T-helper 1 cell treated with Interleukin-12 subunit alpha and Interleukin-12 subunit beta and Interleukin-4 antibody, amounts not matched to agents 30 μg/mL and 1 μg/mL, for 36 hours (primary cell): ENCODE results near the gene CACNA2D4.
"Not testable (repeated sequence)": the region's sequence is repeated elsewhere in the genome, so short reads cannot be mapped to it uniquely, and the experiment has no call there.

ENCODE experiments used
- H3K27ac Mint-ChIP-seq: one replicate; pipeline ENCODE4 v1.8.0; 2021; ENCODE audit warnings: mild to moderate bottlenecking, mixed read lengths
- H3K27me3 Mint-ChIP-seq: one replicate; pipeline ENCODE4 v1.8.0; 2021; ENCODE audit warnings: low read depth, mixed read lengths
- H3K36me3 Mint-ChIP-seq: one replicate; pipeline ENCODE4 v1.8.0; 2021; ENCODE audit warnings: low read depth, mixed read lengths
- H3K4me1 Mint-ChIP-seq: one replicate; pipeline ENCODE4 v1.8.0; 2021; ENCODE audit warnings: low read depth, mixed read lengths
- H3K4me3 Mint-ChIP-seq: one replicate; pipeline ENCODE4 v1.8.0; 2021; ENCODE audit warnings: mild to moderate bottlenecking, moderate library complexity, mixed read lengths
- H3K9me3 Mint-ChIP-seq: one replicate; pipeline ENCODE4 v1.8.0; 2021; ENCODE audit warnings: mixed read lengths

CACNA2D4 gene

GRCh38 chr12:1827826-1828805 lies 90.3 kb downstream of the CACNA2D4 start:
- Mint-ChIP-seq H3K36me3 (no peaks in the 10 kb centered on the region), H3K27ac (no peak overlapping the region), H3K9me3 (no peaks in the 10 kb centered on the region), H3K27me3 (peaks cover 20% of the 10 kb centered on the region), H3K4me1 (no peaks in the 10 kb centered on the region), H3K4me3 (no peak overlapping the region)

- Mint-ChIP-seq H3K4me1 (no peaks in the 10 kb centered on the region), H3K27me3 (peaks cover 17% of the 10 kb centered on the region), H3K9me3 (no peaks in the 10 kb centered on the region), H3K4me3 (no peak overlapping the region), H3K36me3 (no peaks in the 10 kb centered on the region), H3K27ac (no peak overlapping the region)
Measured at GRCh38 chr12:1826867-1827705, 91.4 kb downstream of the CACNA2D4 start.

GRCh38 chr12:1826401-1826800 lies 92.1 kb downstream of the CACNA2D4 start:
- H3K27me3 Mint-ChIP-seq: peaks cover 13% of the 10 kb centered on the region
- H3K9me3 Mint-ChIP-seq: no peaks in the 10 kb centered on the region
- H3K36me3 Mint-ChIP-seq: no peaks in the 10 kb centered on the region
- no peaks in the 10 kb centered on the region for H3K4me1 Mint-ChIP-seq
- no peak overlapping the region for H3K4me3 Mint-ChIP-seq
- H3K27ac Mint-ChIP-seq: no peak overlapping the region

- Mint-ChIP-seq H3K4me3 (no peak overlapping the region), H3K9me3 (no peaks in the 10 kb centered on the region), H3K27me3 (peaks cover 11% of the 10 kb centered on the region), H3K36me3 (no peaks in the 10 kb centered on the region), H3K27ac (no peak overlapping the region), H3K4me1 (no peaks in the 10 kb centered on the region)
Measured at GRCh38 chr12:1825382-1826102, 92.9 kb downstream of the CACNA2D4 start.

- Mint-ChIP-seq H3K9me3 (no peaks in the 10 kb centered on the region), H3K4me3 (no peak overlapping the region), H3K27ac (no peak overlapping the region), H3K36me3 (no peaks in the 10 kb centered on the region), H3K4me1 (no peaks in the 10 kb centered on the region), H3K27me3 (peaks cover 26% of the 10 kb centered on the region)
Measured at GRCh38 chr12:1823237-1823636, 95.2 kb downstream of the CACNA2D4 start.

GRCh38 chr12:1822699-1823098 lies 95.8 kb downstream of the CACNA2D4 start:
- Mint-ChIP-seq H3K4me3 (no peak overlapping the region), H3K9me3 (no peaks in the 10 kb centered on the region), H3K27ac (no peak overlapping the region), H3K36me3 (no peaks in the 10 kb centered on the region), H3K4me1 (no peaks in the 10 kb centered on the region), H3K27me3 (peaks cover 26% of the 10 kb centered on the region)

- Mint-ChIP-seq H3K27ac (no peak overlapping the region), H3K36me3 (no peaks in the 10 kb centered on the region), H3K27me3 (peaks cover 26% of the 10 kb centered on the region), H3K9me3 (no peaks in the 10 kb centered on the region), H3K4me1 (no peaks in the 10 kb centered on the region), H3K4me3 (no peak overlapping the region)
Measured at GRCh38 chr12:1821805-1822204, 96.6 kb downstream of the CACNA2D4 start.

- Mint-ChIP-seq H3K36me3 (no peaks in the 10 kb centered on the region), H3K27ac (no peak overlapping the region)
Measured at GRCh38 chr12:1820896-1821291, 97.6 kb downstream of the CACNA2D4 start.

GRCh38 chr12:1820191-1820895 lies 98.1 kb downstream of the CACNA2D4 start, which contains the start of gene LRTM2:
Gene LRTM2 (plus strand): TSS chr12:1820565. CDS start chr12:1828149, 7,584 bp downstream.
- H3K4me3 Mint-ChIP-seq: no peak within 1 kb of the TSS
- no peak within 1 kb of the TSS for H3K27ac Mint-ChIP-seq
- H3K9me3 Mint-ChIP-seq: no peaks in the 10 kb centered on the region

More at GRCh38 chr12:1820896-1821291, 97.6 kb downstream of the CACNA2D4 start:
- Mint-ChIP-seq H3K4me1 (no peaks in the 10 kb centered on the region), H3K9me3 (no peaks in the 10 kb centered on the region), H3K27me3 (peaks cover 26% of the 10 kb centered on the region), H3K4me3 (no peak overlapping the region)

GRCh38 chr12:1819571-1819970 lies 98.9 kb downstream of the CACNA2D4 start:
- Mint-ChIP-seq H3K27ac (no peak overlapping the region), H3K4me3 (no peak overlapping the region), H3K36me3 (no peaks in the 10 kb centered on the region), H3K9me3 (no peaks in the 10 kb centered on the region), H3K27me3 (peaks cover 29% of the 10 kb centered on the region), H3K4me1 (no peaks in the 10 kb centered on the region)

More at GRCh38 chr12:1820191-1820895, 98.1 kb downstream of the CACNA2D4 start, which contains the start of gene LRTM2:
- Mint-ChIP-seq H3K36me3 (no peaks in the 10 kb centered on the region), H3K4me1 (no peaks in the 10 kb centered on the region), H3K27me3 (peaks cover 26% of the 10 kb centered on the region)

- no peak overlapping the region for H3K27ac Mint-ChIP-seq
- H3K36me3 Mint-ChIP-seq: no peaks in the 10 kb centered on the region
- no peaks in the 10 kb centered on the region for H3K9me3 Mint-ChIP-seq
- no peaks in the 10 kb centered on the region for H3K4me1 Mint-ChIP-seq
- peaks cover 31% of the 10 kb centered on the region for H3K27me3 Mint-ChIP-seq
- H3K4me3 Mint-ChIP-seq: no peak overlapping the region
Measured at GRCh38 chr12:1819050-1819449, 99.4 kb downstream of the CACNA2D4 start.

- H3K36me3 Mint-ChIP-seq, H3K9me3 Mint-ChIP-seq, H3K4me3 Mint-ChIP-seq, H3K27ac Mint-ChIP-seq, H3K4me1 Mint-ChIP-seq: not testable (repeated sequence)
- H3K27me3 Mint-ChIP-seq: peaks cover 31% of the 10 kb centered on the region
Measured at GRCh38 chr12:1817928-1818327, 100.5 kb downstream of the CACNA2D4 start.

- H3K27me3 Mint-ChIP-seq: peaks cover 28% of the 10 kb centered on the region
- no peaks in the 10 kb centered on the region for H3K36me3 Mint-ChIP-seq
- no peaks in the 10 kb centered on the region for H3K9me3 Mint-ChIP-seq
- H3K4me1 Mint-ChIP-seq: peaks cover 4% of the 10 kb centered on the region
- H3K4me3 Mint-ChIP-seq: no peak overlapping the region
- no peak overlapping the region for H3K27ac Mint-ChIP-seq
Measured at GRCh38 chr12:1816730-1817348, 101.6 kb downstream of the CACNA2D4 start.
